Neural cell (in vitro differentiated cells): ENCODE results near the gene PLD6. TPM values are rescaled to one million over a fixed set of nuclear protein-coding genes. Genes with fewer than 3 reads are reported as not detected.

ENCODE experiments used
- H2AFZ ChIP-seq: fragments of 200-600, 300-800 bp; sonication (generic), shearing (Covaris generic); 2 replicates; pipeline ENCODE4 v1.6.0; 2014; ENCODE audit warnings: low read depth, mild to moderate bottlenecking, antibody characterized with exemption, low read length, moderate library complexity
- H3F3A ChIP-seq: fragments of 200-600 bp; shearing (Covaris generic); 2 replicates; pipeline ENCODE4 v1.6.1; 2016; ENCODE audit warnings: mild to moderate bottlenecking, moderate library complexity, mixed read lengths, antibody characterized with exemption, low read length; ENCODE audit not compliant: insufficient read depth, poor library complexity, severe bottlenecking
- H3K27ac ChIP-seq: fragments of 200-600, 300-800 bp; sonication (generic), shearing (Covaris generic); 2 replicates; pipeline ENCODE4 v1.5.1; 2014; ENCODE audit warnings: mild to moderate bottlenecking, low read length, moderate library complexity
- H3K27me3 ChIP-seq: fragments of 300-800, 200-600 bp; sonication (generic), shearing (Covaris generic); 2 replicates; pipeline ENCODE4 v1.6.0; 2014; ENCODE audit warnings: mild to moderate bottlenecking, low read depth, low read length, moderate library complexity; ENCODE audit not compliant: insufficient read depth
- H3K36me3 ChIP-seq: fragments of 300-800, 200-600 bp; sonication (generic), shearing (Covaris generic); 2 replicates; pipeline ENCODE4 v1.5.1; 2014; ENCODE audit warnings: mild to moderate bottlenecking, antibody characterized with exemption, low read length, moderate library complexity; ENCODE audit not compliant: insufficient read depth
- H3K4me2 ChIP-seq: fragments of 300-800, 200-600 bp; sonication (generic), shearing (Covaris generic); 2 replicates; pipeline ENCODE4 v1.6.0; 2014; ENCODE audit warnings: mild to moderate bottlenecking, low read length
- H3K4me3 ChIP-seq: fragments of 300-800, 200-600 bp; sonication (generic), shearing (Covaris generic); 2 replicates; pipeline ENCODE4 v1.5.1; 2014; ENCODE audit warnings: mild to moderate bottlenecking, low read length, moderate library complexity
- H3K79me2 ChIP-seq: fragments of 200-600 bp; shearing (Covaris generic); replicated peaks from 2 replicates; pipeline ENCODE4 v1.6.0; 2014; ENCODE audit warnings: mild to moderate bottlenecking, low read length, moderate library complexity; ENCODE audit not compliant: insufficient read depth
- H3K9ac ChIP-seq: fragments of 300-800, 200-600 bp; sonication (generic), shearing (Covaris generic); 2 replicates; pipeline ENCODE4 v1.6.1; 2016; ENCODE audit warnings: mild to moderate bottlenecking, low read length, mixed read lengths
- H3K9me2 ChIP-seq: fragments of 200-600 bp; shearing (Covaris generic); 2 replicates; pipeline ENCODE4 v1.6.1; 2016; ENCODE audit warnings: mild to moderate bottlenecking, low read length, mixed read lengths; ENCODE audit not compliant: insufficient read depth
- H3K9me3 ChIP-seq: fragments of 200-600, 300-800 bp; sonication (generic), shearing (Covaris generic); 2 replicates; pipeline ENCODE4 v1.6.1; 2016; ENCODE audit warnings: mild to moderate bottlenecking, mixed run types, low read length, moderate library complexity, mixed read lengths
- H4K20me1 ChIP-seq: fragments of 200-600 bp; shearing (Covaris generic); 2 replicates; pipeline ENCODE4 v1.6.1; 2016; ENCODE audit warnings: mild to moderate bottlenecking, mixed run types; ENCODE audit not compliant: insufficient read depth
- EP300 ChIP-seq: fragments of 450-650 bp; conservative IDR thresholded peaks from 2 replicates; pipeline ENCODE4 v1.6.1; 2014; ENCODE audit warnings: antibody characterized with exemption, mild to moderate bottlenecking, moderate library complexity; ENCODE audit not compliant: poor library complexity, severe bottlenecking
- EZH2 ChIP-seq: fragments of 200-600, 300-800 bp; shearing (Covaris generic), sonication (generic); IDR thresholded peaks from 2 replicates; pipeline ENCODE4 v1.6.1; 2014; ENCODE audit warnings: antibody characterized with exemption, low read length, borderline replicate concordance, mild to moderate bottlenecking; ENCODE audit not compliant: insufficient read depth, poor library complexity, severe bottlenecking
- MXI1 ChIP-seq: fragments of 450-650 bp; conservative IDR thresholded peaks from 2 replicates; pipeline ENCODE4 v1.6.1; 2014; ENCODE audit warnings: antibody characterized with exemption, mild to moderate bottlenecking; ENCODE audit not compliant: poor library complexity, severe bottlenecking
- POLR2AphosphoS5 ChIP-seq: IDR thresholded peaks from 2 replicates; pipeline ENCODE4 v1.6.1; 2012
- RAD21 ChIP-seq: fragments of 450-650 bp; conservative IDR thresholded peaks from 2 replicates; pipeline ENCODE4 v1.6.1; 2014; ENCODE audit warnings: antibody characterized with exemption, mild to moderate bottlenecking, moderate library complexity
- SMC3 ChIP-seq: fragments of 450-650 bp; conservative IDR thresholded peaks from 2 replicates; pipeline ENCODE4 v1.6.1; 2014; ENCODE audit warnings: antibody characterized with exemption, mild to moderate bottlenecking, moderate library complexity; ENCODE audit not compliant: poor library complexity
- TAF1 ChIP-seq: IDR thresholded peaks from 2 replicates; pipeline ENCODE4 v1.6.1; 2012; ENCODE audit warnings: low read depth
- polyA plus RNA-seq: library from polyadenylated mRNA; depleted of rRNA; stranded (reverse); fragments of >200 nt; gene quantifications from 2 replicates; pipeline ENCODE4 v1.2.3, GENCODE V29; 2014
- TF ChIP-seq, protein P1 (sequence below): IDR thresholded peaks from 2 replicates; pipeline ENCODE4 v1.6.1; 2012; ENCODE audit warnings: borderline replicate concordance
- TF ChIP-seq, protein P2 (sequence below): fragments of 450-650 bp; IDR thresholded peaks from 2 replicates; pipeline ENCODE4 v1.5.1; 2014; ENCODE audit warnings: antibody characterized with exemption, mild to moderate bottlenecking, moderate library complexity; ENCODE audit not compliant: poor library complexity, severe bottlenecking

Gene PLD6
- polyA plus RNA-seq, 1 donor from 2014 or later = 2.0 TPM

DNA sequence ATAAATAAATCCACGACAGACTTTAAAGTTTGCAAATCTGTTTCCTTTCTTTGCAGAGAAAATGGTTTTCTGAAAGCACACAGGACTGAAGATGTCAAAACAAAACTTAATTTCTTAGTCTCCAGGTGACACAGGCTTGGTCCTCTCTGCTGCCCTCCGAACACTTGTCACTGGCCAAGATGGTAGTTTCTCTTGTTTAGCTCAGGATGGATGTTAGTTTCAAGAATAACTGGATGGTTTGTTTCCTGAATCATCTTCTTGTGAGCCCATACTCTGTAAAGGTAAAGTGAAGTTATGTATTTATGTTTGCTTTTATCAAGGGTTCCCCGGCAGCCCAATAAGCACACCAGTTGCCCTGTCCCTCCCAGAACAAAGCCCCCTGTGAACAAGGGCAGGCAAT lies 40.7 kb upstream of the PLD6 start:
- no peak overlapping the region for H3K4me2 ChIP-seq
- no peaks in the 10 kb centered on the region for H3K36me3 ChIP-seq
- no peaks in the 10 kb centered on the region for H3K27me3 ChIP-seq
- no peaks in the 10 kb centered on the region for H3K79me2 ChIP-seq
- no peaks in the 10 kb centered on the region for H4K20me1 ChIP-seq
- H3K9me3 ChIP-seq = no peaks in the 10 kb centered on the region
- no peaks in the 10 kb centered on the region for H3F3A ChIP-seq
- H3K9ac ChIP-seq = no peak overlapping the region
- no peak overlapping the region for H3K4me3 ChIP-seq
- TF ChIP-seq, protein P1, sequence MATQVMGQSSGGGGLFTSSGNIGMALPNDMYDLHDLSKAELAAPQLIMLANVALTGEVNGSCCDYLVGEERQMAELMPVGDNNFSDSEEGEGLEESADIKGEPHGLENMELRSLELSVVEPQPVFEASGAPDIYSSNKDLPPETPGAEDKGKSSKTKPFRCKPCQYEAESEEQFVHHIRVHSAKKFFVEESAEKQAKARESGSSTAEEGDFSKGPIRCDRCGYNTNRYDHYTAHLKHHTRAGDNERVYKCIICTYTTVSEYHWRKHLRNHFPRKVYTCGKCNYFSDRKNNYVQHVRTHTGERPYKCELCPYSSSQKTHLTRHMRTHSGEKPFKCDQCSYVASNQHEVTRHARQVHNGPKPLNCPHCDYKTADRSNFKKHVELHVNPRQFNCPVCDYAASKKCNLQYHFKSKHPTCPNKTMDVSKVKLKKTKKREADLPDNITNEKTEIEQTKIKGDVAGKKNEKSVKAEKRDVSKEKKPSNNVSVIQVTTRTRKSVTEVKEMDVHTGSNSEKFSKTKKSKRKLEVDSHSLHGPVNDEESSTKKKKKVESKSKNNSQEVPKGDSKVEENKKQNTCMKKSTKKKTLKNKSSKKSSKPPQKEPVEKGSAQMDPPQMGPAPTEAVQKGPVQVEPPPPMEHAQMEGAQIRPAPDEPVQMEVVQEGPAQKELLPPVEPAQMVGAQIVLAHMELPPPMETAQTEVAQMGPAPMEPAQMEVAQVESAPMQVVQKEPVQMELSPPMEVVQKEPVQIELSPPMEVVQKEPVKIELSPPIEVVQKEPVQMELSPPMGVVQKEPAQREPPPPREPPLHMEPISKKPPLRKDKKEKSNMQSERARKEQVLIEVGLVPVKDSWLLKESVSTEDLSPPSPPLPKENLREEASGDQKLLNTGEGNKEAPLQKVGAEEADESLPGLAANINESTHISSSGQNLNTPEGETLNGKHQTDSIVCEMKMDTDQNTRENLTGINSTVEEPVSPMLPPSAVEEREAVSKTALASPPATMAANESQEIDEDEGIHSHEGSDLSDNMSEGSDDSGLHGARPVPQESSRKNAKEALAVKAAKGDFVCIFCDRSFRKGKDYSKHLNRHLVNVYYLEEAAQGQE = no peak
- TF ChIP-seq RAD21 (no peak), EZH2 (no peak), EP300 (no peak), TAF1 (no peak), POLR2AphosphoS5 (no peak), SMC3 (no peak), MXI1 (no peak)
- TF ChIP-seq, protein P2, sequence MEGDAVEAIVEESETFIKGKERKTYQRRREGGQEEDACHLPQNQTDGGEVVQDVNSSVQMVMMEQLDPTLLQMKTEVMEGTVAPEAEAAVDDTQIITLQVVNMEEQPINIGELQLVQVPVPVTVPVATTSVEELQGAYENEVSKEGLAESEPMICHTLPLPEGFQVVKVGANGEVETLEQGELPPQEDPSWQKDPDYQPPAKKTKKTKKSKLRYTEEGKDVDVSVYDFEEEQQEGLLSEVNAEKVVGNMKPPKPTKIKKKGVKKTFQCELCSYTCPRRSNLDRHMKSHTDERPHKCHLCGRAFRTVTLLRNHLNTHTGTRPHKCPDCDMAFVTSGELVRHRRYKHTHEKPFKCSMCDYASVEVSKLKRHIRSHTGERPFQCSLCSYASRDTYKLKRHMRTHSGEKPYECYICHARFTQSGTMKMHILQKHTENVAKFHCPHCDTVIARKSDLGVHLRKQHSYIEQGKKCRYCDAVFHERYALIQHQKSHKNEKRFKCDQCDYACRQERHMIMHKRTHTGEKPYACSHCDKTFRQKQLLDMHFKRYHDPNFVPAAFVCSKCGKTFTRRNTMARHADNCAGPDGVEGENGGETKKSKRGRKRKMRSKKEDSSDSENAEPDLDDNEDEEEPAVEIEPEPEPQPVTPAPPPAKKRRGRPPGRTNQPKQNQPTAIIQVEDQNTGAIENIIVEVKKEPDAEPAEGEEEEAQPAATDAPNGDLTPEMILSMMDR = no peak
- H2AFZ ChIP-seq = no peak overlapping the region
- no peaks in the 10 kb centered on the region for H3K9me2 ChIP-seq
- no peak overlapping the region for H3K27ac ChIP-seq

DNA sequence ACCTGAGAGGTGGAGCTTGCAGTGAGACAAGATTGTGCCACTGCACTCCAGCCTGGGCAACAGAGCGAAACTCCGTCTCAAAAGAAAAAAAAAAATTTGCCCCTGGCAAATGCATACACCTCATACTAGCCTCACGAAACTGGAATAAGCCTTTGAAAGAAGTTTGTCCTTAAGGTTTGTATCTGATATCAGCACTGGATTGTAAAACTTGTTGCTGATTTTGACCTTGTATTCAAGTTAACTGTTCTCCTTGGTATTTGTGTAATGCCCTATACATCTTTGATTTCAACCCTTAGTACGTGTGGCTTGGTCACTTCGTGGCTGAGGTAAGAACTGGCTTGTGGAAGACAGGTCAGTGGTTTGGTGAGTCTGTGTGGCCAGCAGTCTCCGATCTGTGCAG lies 37.0 kb upstream of the PLD6 start:
- Histone ChIP-seq H3K79me2 (no peaks in the 10 kb centered on the region), H3K9ac (no peak overlapping the region), H4K20me1 (no peaks in the 10 kb centered on the region), H3K4me3 (no peak overlapping the region), H3K27ac (no peak overlapping the region), H3K4me2 (no peak overlapping the region), H3F3A (no peaks in the 10 kb centered on the region), H3K9me3 (no peaks in the 10 kb centered on the region), H3K9me2 (no peaks in the 10 kb centered on the region), H3K27me3 (no peaks in the 10 kb centered on the region), H3K36me3 (no peaks in the 10 kb centered on the region), H2AFZ (no peak overlapping the region)
- TF ChIP-seq, protein P2 = no peak
- TF ChIP-seq, protein P1 = no peak
- TF ChIP-seq POLR2AphosphoS5 = no peak
- no peak for TF ChIP-seq TAF1
- no peak for TF ChIP-seq EP300
- TF ChIP-seq SMC3 = no peak
- TF ChIP-seq MXI1 = no peak
- TF ChIP-seq RAD21 = no peak
- TF ChIP-seq EZH2 = no peak
